Measurements from ENCODE around the gene KRTAP10-10.
"Not testable (repeated sequence)": the region's sequence is repeated elsewhere in the genome, so short reads cannot be mapped to it uniquely, and the experiment has no call there.

Gene KRTAP10-10

GRCh38 chr21:44637851-44638348 lies 744 bp downstream of the KRTAP10-10 start:
- DNase-seq (ENCODE audit: low spot score in 2 of 2); H3K4me1 Mint-ChIP-seq; H3K4me3 Mint-ChIP-seq; H3K27me3 Mint-ChIP-seq; H3K27ac Mint-ChIP-seq (ENCODE audit: low read depth); ATAC-seq (replicated peaks; ENCODE audit: extremely low read depth, poor library complexity, severe bottlenecking); H3K36me3 Mint-ChIP-seq (ENCODE audit: insufficient read depth): not testable (repeated sequence)
- peaks cover 14% of the 10 kb centered on the region for H3K9me3 Mint-ChIP-seq

- not testable (repeated sequence) for H3K27me3 Mint-ChIP-seq; H3K9me3 Mint-ChIP-seq; H3K4me1 Mint-ChIP-seq; H3K4me3 Mint-ChIP-seq; H3K36me3 Mint-ChIP-seq (ENCODE audit: insufficient read depth); DNase-seq (ENCODE audit: low spot score in 2 of 2); ATAC-seq (replicated peaks; ENCODE audit: extremely low read depth, poor library complexity, severe bottlenecking); H3K27ac Mint-ChIP-seq (ENCODE audit: low read depth)
Measured at GRCh38 chr21:44638506-44639330, 1.6 kb downstream of the KRTAP10-10 start.

- ATAC-seq (replicated peaks; ENCODE audit: extremely low read depth, poor library complexity, severe bottlenecking) (no peak), DNase-seq (ENCODE audit: low spot score in 2 of 2) (no peak)
- H3K36me3 Mint-ChIP-seq (ENCODE audit: insufficient read depth), result no peaks in the 10 kb centered on the region
- H3K4me3 Mint-ChIP-seq, result no peak overlapping the region
- peaks cover 9% of the 10 kb centered on the region for H3K9me3 Mint-ChIP-seq
- no peaks in the 10 kb centered on the region for H3K27me3 Mint-ChIP-seq
- H3K27ac Mint-ChIP-seq (ENCODE audit: low read depth), result no peak overlapping the region
- peaks cover 6% of the 10 kb centered on the region for H3K4me1 Mint-ChIP-seq
Measured at GRCh38 chr21:44639331-44639655, 2.1 kb downstream of the KRTAP10-10 start.

- no peak overlapping the region for H3K27ac Mint-ChIP-seq (ENCODE audit: low read depth)
- H3K4me1 Mint-ChIP-seq, result peaks cover 6% of the 10 kb centered on the region
- ATAC-seq (replicated peaks; ENCODE audit: extremely low read depth, poor library complexity, severe bottlenecking), result no peak
- no peaks in the 10 kb centered on the region for H3K36me3 Mint-ChIP-seq (ENCODE audit: insufficient read depth)
- no peak for DNase-seq (ENCODE audit: low spot score in 2 of 2)
- peaks cover 16% of the 10 kb centered on the region for H3K9me3 Mint-ChIP-seq
- no peak overlapping the region for H3K4me3 Mint-ChIP-seq
- H3K27me3 Mint-ChIP-seq, result no peaks in the 10 kb centered on the region
Measured at GRCh38 chr21:44640761-44641160, 3.6 kb downstream of the KRTAP10-10 start.

GRCh38 chr21:44643741-44644310 lies 6.7 kb downstream of the KRTAP10-10 start:
- Mint-ChIP-seq H3K27ac (ENCODE audit: low read depth) (no peak overlapping the region), H3K36me3 (ENCODE audit: insufficient read depth) (no peaks in the 10 kb centered on the region), H3K4me1 (peaks cover 8% of the 10 kb centered on the region), H3K27me3 (no peaks in the 10 kb centered on the region), H3K9me3 (peaks cover 16% of the 10 kb centered on the region), H3K4me3 (no peak overlapping the region)
- DNase-seq (ENCODE audit: low spot score in 2 of 2), result no peak
- no peak for ATAC-seq (replicated peaks; ENCODE audit: extremely low read depth, poor library complexity, severe bottlenecking)

- Mint-ChIP-seq H3K4me1 (peaks cover 14% of the 10 kb centered on the region), H3K27ac (ENCODE audit: low read depth) (no peak overlapping the region), H3K36me3 (ENCODE audit: insufficient read depth) (no peaks in the 10 kb centered on the region), H3K4me3 (no peak overlapping the region), H3K27me3 (no peaks in the 10 kb centered on the region), H3K9me3 (peaks cover 16% of the 10 kb centered on the region)
- DNase-seq (ENCODE audit: low spot score in 2 of 2) (no peak), ATAC-seq (replicated peaks; ENCODE audit: extremely low read depth, poor library complexity, severe bottlenecking) (no peak)
Measured at GRCh38 chr21:44644878-44645277, 7.7 kb downstream of the KRTAP10-10 start.

- H3K9me3 Mint-ChIP-seq; H3K36me3 Mint-ChIP-seq (ENCODE audit: insufficient read depth); ATAC-seq (replicated peaks; ENCODE audit: extremely low read depth, poor library complexity, severe bottlenecking); H3K4me3 Mint-ChIP-seq; DNase-seq (ENCODE audit: low spot score in 2 of 2); H3K27me3 Mint-ChIP-seq: not testable (repeated sequence)
- H3K27ac Mint-ChIP-seq (ENCODE audit: low read depth), result peak within 1 kb of the TSS; percentile 49
- H3K4me1 Mint-ChIP-seq, result peaks cover 22% of the 10 kb centered on the region
Measured at GRCh38 chr21:44646366-44647221, 9.4 kb downstream of the KRTAP10-10 start, which contains the start of gene KRTAP10-11. Gene KRTAP10-11 (plus strand): TSS chr21:44646414. CDS start chr21:44646459, 45 bp downstream.

- peak overlapping the region; percentile 49 for H3K27ac Mint-ChIP-seq (ENCODE audit: low read depth)
- DNase-seq (ENCODE audit: low spot score in 2 of 2) (no peak), ATAC-seq (replicated peaks; ENCODE audit: extremely low read depth, poor library complexity, severe bottlenecking) (no peak)
- H3K9me3 Mint-ChIP-seq, result peaks cover 8% of the 10 kb centered on the region
- H3K4me1 Mint-ChIP-seq, result peaks cover 22% of the 10 kb centered on the region
- no peaks in the 10 kb centered on the region for H3K27me3 Mint-ChIP-seq
- H3K4me3 Mint-ChIP-seq, result no peak overlapping the region
- H3K36me3 Mint-ChIP-seq (ENCODE audit: insufficient read depth), result no peaks in the 10 kb centered on the region
Measured at GRCh38 chr21:44647222-44647552, 10.0 kb downstream of the KRTAP10-10 start.

- H3K4me1 Mint-ChIP-seq, result peaks cover 27% of the 10 kb centered on the region
- no peaks in the 10 kb centered on the region for H3K27me3 Mint-ChIP-seq
- ATAC-seq (replicated peaks; ENCODE audit: extremely low read depth, poor library complexity, severe bottlenecking) (no peak), DNase-seq (ENCODE audit: low spot score in 2 of 2) (no peak)
- no peak overlapping the region for H3K27ac Mint-ChIP-seq (ENCODE audit: low read depth)
- no peak overlapping the region for H3K4me3 Mint-ChIP-seq
- no peaks in the 10 kb centered on the region for H3K36me3 Mint-ChIP-seq (ENCODE audit: insufficient read depth)
- peaks cover 8% of the 10 kb centered on the region for H3K9me3 Mint-ChIP-seq
Measured at GRCh38 chr21:44648557-44649311, 11.6 kb downstream of the KRTAP10-10 start.

GRCh38 chr21:44649521-44650100 lies 12.5 kb downstream of the KRTAP10-10 start:
- peaks cover 4% of the 10 kb centered on the region for H3K9me3 Mint-ChIP-seq
- peaks cover 4% of the 10 kb centered on the region for H3K36me3 Mint-ChIP-seq (ENCODE audit: insufficient read depth)
- H3K27me3 Mint-ChIP-seq, result no peaks in the 10 kb centered on the region
- no peak overlapping the region for H3K27ac Mint-ChIP-seq (ENCODE audit: low read depth)
- ATAC-seq (replicated peaks; ENCODE audit: extremely low read depth, poor library complexity, severe bottlenecking), result no peak
- H3K4me1 Mint-ChIP-seq, result peaks cover 36% of the 10 kb centered on the region
- no peak for DNase-seq (ENCODE audit: low spot score in 2 of 2)
- H3K4me3 Mint-ChIP-seq, result no peak overlapping the region

GRCh38 chr21:44650265-44650972 lies 13.3 kb downstream of the KRTAP10-10 start:
- no peak overlapping the region for H3K27ac Mint-ChIP-seq (ENCODE audit: low read depth)
- H3K27me3 Mint-ChIP-seq, result no peaks in the 10 kb centered on the region
- ATAC-seq (replicated peaks; ENCODE audit: extremely low read depth, poor library complexity, severe bottlenecking) (no peak), DNase-seq (ENCODE audit: low spot score in 2 of 2) (no peak)
- peaks cover 6% of the 10 kb centered on the region for H3K36me3 Mint-ChIP-seq (ENCODE audit: insufficient read depth)
- H3K4me1 Mint-ChIP-seq, result peaks cover 40% of the 10 kb centered on the region
- H3K4me3 Mint-ChIP-seq, result no peak overlapping the region
- H3K9me3 Mint-ChIP-seq, result no peaks in the 10 kb centered on the region
